Fibroblast of gingiva (primary cell): ENCODE data around the gene CAND1.
"Not testable (repeated sequence)": the region's sequence is repeated elsewhere in the genome, so short reads cannot be mapped to it uniquely, and the experiment has no call there.

Experiments
- DNase-seq: peaks from one replicate; pipeline ENCODE4 v3.0.0-alpha.2; 2011; ENCODE audit warnings: low read depth

Gene CAND1

GRCh38 chr12:67280572-67280971 is 11.4 kb downstream of the CAND1 start:
- DNase-seq = no peak

- DNase-seq = no peak
These were observed 15.4 kb downstream of the CAND1 start for GRCh38 chr12:67284561-67284960.

DNA sequence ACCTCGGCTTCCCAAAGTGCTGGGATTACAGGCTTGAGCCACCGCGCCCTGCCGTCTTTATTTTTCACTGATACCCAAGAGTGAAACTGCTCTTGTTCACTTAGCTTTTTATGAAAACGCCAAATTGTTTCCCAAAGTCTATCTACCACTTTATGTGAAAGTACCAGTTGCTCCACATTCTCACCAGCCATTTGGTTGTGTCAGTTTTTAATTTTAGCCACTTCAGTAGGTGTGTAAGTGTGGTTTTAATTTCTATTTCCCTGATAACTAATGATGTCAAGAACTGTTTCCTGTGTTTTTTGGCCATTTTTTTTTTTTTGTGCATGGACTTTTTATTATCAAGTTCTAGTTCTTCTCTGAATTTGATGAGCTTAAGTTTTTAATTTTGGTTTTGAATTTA is 17.1 kb downstream of the CAND1 start:
- DNase-seq = no peak

- DNase-seq = no peak
These were observed 18.2 kb downstream of the CAND1 start for GRCh38 chr12:67287311-67287710.

DNA sequence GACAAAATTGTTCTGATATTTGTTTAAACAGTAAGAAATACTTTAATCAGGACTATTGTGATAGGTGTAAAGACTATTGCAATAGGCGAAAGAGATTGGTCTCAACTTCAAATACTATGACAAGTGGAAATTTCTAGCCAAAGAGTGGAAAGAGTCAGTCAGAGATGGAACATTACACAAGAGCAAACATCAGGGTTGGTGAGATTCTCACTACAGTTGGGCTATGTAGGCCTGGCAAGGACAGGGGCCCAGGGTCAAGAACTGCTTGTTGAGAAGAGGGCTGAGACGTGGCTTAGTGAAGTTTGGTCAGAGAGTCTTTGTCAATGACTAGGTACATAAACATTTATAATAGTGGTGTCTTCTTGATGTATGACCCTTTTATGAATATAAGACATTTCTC is 19.4 kb downstream of the CAND1 start:
- no peak for DNase-seq

GRCh38 chr12:67290378-67290777 is 21.2 kb downstream of the CAND1 start:
- no peak for DNase-seq

DNA sequence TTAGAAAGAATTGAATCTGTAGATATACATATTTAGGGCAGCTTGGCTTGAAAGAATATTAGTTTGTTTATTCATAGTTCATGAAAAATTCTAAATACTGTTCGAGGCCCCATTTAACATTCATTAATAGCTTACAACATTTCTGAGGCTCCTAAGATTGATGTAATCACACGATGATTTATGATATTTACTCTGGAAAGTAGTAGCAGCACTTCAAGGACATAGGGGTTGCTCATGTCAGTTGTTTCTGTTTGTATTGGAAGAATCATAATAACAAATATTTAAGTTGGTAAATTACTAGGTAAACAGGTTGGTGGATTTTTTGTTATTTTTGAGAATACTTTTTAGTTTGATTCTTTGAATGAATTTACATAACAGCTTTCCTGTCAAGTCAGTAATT is 30.4 kb downstream of the CAND1 start:
- no peak for DNase-seq

GRCh38 chr12:67299926-67300325 is 30.8 kb downstream of the CAND1 start:
- DNase-seq = no peak

DNA sequence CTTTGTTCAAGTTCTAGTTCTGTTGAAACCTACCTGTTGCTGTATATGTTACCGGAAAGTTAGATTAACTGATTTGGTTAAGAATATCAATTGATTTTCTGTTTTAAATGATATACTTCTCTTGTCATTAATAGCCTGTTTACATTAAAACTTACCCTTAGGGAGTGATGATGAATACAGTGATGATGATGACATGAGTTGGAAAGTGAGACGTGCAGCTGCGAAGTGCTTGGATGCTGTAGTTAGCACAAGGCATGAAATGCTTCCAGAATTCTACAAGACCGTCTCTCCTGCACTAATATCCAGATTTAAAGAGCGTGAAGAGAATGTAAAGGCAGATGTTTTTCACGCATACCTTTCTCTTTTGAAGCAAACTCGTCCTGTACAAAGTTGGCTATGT is 33.0 kb downstream of the CAND1 start:
- DNase-seq = no peak

DNA sequence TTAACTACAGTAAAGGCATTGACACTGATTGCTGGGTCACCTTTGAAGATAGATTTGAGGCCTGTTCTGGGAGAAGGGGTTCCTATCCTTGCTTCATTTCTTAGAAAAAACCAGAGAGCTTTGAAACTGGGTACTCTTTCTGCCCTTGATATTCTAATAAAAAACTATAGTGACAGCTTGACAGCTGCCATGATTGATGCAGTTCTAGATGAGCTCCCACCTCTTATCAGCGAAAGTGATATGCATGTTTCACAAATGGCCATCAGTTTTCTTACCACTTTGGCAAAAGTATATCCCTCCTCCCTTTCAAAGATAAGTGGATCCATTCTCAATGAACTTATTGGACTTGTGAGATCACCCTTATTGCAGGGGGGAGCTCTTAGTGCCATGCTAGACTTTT is 36.4 kb downstream of the CAND1 start:
- no peak for DNase-seq

DNA sequence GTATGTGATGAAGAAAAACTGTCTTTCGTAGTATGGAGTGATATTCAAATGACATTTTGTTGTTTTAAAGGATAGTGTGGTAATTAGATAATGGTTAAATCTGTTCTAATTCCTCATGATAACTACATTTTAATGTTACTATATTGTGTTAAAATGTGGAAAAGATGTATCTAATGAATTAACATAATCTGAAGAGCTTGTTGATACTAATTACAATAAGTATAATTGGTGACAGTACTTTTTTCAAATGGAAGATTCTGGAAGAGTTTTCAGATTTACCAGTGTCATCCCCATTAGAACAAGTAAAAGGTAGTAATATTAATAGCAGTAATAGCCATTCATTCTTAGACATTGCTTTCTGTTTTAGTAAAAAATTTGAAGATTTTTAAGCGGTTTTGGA is 37.6 kb downstream of the CAND1 start:
- DNase-seq = no peak

DNA sequence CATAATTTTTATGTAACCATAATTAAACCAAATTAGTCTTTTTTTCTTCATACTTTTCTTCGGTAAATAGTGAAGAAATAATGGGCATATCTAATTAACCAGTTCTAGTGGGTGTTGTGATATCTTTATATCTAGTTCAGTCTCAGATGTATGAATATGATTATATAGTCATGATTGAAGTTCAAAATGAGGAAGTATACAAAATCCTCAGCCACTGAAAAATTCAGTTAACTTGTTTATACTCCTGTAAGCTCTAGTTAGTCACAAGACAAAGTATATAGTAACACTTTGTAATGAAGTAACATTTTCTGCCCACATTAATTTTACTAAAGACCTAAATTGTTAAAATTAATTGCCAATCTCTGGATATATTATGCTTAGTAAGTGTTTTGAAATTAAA is 46.5 kb downstream of the CAND1 start:
- DNase-seq = no peak

DNA sequence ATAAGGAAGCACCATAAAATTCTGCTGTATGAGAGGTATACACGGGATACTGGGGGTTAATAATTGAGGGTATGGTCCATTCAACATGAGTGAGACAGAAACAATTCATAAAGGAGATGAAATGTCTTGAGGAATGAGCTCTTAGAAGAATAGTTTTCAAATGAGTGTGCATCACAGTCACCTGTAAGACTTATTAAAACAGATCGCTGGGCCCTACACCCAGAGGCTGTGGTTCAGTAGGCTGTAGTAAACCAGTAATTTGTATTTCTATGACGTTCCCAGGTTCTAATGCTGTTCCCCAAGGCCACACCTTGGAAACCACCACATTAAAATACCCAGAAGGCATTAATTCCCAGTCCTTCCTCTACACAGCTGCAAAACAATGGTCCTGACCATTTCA is 49.6 kb downstream of the CAND1 start:
- no peak for DNase-seq

DNA sequence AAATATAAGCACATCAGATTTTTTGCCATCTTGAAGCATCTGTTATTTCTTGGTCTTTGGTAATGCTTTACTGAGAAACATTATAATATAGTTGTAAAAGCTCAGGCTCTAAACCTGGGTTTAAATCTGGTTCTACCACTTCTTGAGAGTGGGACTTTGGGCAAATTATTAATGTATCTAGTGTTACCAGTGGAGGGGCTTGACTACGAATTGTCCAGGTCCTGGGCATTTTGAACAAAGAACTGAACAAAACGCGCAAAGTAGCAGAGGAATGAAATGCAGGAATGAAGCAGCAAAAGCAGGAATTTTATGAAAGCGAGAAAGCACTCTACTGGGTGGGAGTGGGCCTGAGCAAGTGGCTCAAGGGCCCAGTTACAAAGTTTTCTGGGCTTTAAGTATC is 50.8 kb downstream of the CAND1 start:
- DNase-seq = no peak

- no peak for DNase-seq
These were observed 51.6 kb downstream of the CAND1 start for GRCh38 chr12:67320614-67321295.

GRCh38 chr12:67322580-67322979 is 53.4 kb downstream of the CAND1 start:
- no peak for DNase-seq

DNA sequence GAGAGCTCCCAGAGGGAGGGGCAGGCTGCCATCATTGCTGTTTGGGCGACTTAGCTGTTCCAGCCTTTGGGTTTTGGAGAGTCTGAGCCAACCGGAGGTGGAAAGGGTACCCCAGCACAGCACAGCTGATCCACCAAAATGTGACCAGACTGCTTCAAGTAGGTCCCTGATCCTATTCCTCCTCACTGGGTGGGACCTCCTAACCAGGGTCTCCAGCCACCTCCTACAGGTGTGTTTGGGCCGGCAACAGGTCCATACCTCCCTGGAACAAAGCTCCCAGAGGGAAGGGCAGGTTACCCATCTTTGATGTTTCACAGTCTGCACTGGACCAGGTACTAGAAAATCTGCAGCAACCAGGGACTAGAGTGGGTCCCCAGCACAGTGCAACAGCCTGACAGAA is 53.8 kb downstream of the CAND1 start:
- no peak for DNase-seq

- no peak for DNase-seq
These were observed 57.5 kb downstream of the CAND1 start for GRCh38 chr12:67326637-67327036.

DNA sequence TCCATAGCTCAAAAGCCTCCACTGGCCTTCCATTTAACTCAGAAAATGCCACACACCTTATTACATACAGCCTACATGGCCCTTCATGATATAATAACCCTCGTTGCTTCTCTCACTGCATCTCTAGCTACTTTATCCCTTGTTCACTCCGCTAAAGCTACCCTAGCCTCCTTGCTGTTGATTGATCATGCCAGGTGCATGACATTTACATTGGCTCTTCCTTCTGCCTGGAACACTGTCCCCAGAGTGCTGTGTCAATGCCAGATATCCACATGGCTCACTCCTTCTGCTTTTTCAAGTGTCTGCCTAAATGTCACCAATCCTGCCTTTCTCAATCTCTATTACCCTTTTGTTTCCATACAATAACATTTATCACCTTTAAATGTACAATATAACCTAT is 58.3 kb downstream of the CAND1 start:
- no peak for DNase-seq

- no peak for DNase-seq
These were observed 62.0 kb downstream of the CAND1 start for GRCh38 chr12:67331123-67331522.

DNA sequence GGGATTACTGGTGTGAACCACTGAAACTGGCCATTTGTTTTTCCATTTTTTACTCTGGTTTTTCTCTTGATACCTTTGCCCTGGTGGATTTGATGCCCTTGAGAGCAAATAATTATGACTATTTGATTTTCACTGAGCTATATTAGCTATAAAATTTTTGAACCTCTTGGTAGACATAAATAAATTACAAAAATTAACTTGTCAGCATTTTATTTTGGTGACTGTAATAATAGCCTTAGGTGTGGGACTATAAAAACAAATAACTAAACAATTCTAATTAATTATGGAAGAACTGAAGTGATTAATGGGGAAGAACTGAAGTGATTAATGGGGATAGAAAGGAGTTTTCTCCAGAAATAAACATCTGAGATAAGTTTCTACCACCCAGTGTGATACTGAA is 62.7 kb downstream of the CAND1 start:
- DNase-seq = no peak

DNA sequence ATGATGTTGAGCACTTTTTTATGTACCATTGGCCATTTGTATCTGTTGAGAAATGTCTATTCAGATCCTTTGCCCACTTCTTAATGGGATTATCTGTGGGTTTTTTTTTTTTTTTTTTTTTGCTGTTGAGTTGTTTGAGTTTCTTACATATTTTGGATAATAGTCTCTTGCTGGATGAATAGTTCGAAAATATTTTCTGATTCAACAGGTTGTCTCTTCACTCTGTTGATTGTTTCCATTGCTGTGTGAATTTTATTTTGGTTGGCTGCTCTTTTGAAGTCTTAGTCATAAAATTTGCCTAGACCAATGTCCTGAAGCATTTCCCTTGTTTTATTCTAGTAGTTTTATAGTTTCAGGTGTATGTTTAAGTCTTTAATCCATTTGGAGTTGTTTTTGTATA is 64.5 kb downstream of the CAND1 start:
- no peak for DNase-seq

DNA sequence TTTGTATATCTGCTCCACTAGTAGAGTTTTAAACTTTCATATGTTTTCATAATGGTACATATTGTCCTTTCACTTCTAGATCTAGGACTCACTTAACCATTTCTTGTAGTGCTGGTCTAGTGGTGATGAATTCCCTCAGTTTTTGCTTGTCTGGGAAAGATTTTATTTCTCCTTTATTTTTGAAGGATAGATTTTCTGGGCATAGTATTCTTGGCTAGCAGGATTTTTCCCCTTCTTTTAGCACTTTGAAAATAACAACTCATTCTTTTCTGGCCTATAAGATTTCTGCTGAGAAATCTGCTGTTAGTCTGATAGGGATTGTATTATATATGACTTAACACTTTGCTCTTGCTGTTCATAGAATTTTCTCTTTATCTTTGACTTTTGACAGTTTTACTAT is 69.3 kb downstream of the CAND1 start:
- DNase-seq = no peak

DNA sequence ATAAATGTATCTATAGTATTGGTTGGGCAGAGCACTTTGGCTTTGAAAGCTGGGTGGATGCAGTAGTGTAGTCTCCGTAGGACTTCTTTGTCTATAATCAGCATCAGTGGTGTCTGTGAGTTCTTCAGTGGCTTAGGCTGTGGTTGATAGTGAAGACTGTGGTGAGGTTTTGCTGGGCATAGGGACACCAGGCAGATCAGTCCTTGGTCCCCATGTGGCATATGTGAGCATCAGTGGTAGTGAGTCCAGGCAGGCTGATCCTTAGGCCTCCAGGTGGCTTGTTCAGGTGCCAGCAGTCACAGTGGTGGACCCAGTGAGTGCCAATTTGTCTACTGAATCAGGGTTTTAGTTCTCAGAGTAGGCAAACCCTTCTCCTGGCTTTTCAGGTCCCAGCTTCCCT is 70.4 kb downstream of the CAND1 start:
- DNase-seq = no peak

DNA sequence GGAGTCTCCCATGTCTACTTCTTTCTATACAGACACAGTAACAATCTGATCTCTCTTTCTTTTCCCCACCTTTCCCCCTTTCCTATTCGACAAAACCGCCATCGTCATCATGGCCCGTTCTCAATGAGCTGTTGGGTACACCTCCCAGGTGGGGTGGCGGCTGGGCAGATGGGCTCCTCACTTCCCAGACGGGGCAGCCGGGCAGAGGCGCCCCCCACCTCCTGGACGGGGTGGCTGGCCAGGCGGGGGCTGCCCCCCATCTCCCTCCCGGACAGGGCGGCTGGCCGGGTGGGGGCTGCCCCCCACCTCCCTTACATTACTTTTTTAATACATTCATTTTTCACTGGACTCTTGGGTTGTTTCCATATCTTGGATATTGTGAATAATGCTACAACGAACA is 71.9 kb downstream of the CAND1 start:
- not testable (repeated sequence) for DNase-seq
